ENCODE measurements around the gene PREX1.

DNA sequence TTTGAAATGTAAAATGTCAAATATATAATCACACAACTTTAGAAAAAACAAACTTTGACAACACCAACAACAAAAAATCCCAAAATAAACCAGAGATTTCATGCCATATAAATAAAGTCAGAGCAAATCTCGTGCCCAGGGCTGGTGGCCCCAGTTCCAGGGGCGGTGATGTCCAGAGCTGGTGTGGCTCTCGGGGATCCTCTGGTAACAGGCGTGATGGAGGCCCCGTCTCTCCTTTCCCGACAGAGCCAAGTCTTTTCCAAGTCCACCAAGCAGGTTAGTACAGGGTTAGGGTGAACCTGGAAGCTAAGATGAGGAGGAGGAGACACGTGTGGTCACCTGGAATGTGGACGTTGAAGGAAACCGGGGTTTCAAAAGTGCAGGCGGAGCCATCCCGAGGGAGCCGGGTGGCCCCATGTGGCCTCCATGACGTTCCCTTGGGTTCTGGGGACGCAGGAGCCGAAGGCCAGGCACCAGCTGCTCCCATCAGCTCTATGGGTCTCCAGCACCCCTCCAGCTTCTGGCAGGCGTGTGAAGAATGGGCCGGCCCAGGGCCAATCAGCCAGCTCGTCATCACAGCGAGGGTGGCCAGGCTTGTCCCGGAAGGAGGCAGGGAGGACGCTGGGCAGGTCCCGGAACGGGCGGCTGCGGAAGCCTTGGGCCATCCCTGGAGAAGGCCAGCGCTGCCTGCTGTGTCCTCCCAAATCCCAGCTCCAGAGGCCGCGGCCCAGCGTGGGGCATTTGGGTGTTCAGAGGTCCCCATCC lies 202.5 kb downstream of the PREX1 start:
- TF ChIP-seq, protein P1, sequence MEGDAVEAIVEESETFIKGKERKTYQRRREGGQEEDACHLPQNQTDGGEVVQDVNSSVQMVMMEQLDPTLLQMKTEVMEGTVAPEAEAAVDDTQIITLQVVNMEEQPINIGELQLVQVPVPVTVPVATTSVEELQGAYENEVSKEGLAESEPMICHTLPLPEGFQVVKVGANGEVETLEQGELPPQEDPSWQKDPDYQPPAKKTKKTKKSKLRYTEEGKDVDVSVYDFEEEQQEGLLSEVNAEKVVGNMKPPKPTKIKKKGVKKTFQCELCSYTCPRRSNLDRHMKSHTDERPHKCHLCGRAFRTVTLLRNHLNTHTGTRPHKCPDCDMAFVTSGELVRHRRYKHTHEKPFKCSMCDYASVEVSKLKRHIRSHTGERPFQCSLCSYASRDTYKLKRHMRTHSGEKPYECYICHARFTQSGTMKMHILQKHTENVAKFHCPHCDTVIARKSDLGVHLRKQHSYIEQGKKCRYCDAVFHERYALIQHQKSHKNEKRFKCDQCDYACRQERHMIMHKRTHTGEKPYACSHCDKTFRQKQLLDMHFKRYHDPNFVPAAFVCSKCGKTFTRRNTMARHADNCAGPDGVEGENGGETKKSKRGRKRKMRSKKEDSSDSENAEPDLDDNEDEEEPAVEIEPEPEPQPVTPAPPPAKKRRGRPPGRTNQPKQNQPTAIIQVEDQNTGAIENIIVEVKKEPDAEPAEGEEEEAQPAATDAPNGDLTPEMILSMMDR (optimal IDR thresholded peaks at IDR 0.05 in 1 of 3, IDR thresholded peaks at IDR 0.05 in 1 of 3, conservative IDR thresholded peaks at IDR 0.05 in 1 of 3; ENCODE audit: extremely low read depth in 1 of 3, insufficient read depth in 2 of 3, low read length in 3 of 3) = no peak
- TF ChIP-seq EZH2 (IDR thresholded peaks at IDR 0.05; ENCODE audit: low read length) = no peak
